OCI-LY7 (cell line): Measurements from ENCODE around the gene SHH. TPM values are rescaled to one million over a fixed set of nuclear protein-coding genes. Genes with fewer than 3 reads are reported as not detected.

Experiments
- BruUV-seq: library from RNA; stranded (reverse); fragments of 400-500 nt; replicated peaks from 2 replicates; lab custom pipeline; 2021; lab: Mats Ljungman, UMichigan
- CTCF ChIA-PET: fragments of 300-600 bp; sonication (Branson Sonifier 250); formaldehyde crosslinking; loops from one replicate; lab custom pipeline; 2022; ENCODE audit warnings: antibody characterized with exemption; ENCODE audit not compliant: unreplicated experiment; lab: Charles Lee
- POLR2A ChIA-PET: fragments of 300-600 bp; sonication (Branson Sonifier 250); formaldehyde crosslinking; loops from one replicate; lab custom pipeline; 2022; ENCODE audit warnings: antibody characterized with exemption; lab: Charles Lee
- DNase-seq: peaks from one replicate; pipeline ENCODE4 v3.0.0-alpha.2; 2015; ENCODE audit warnings: low spot score
- H2AFZ ChIP-seq: fragments of 200-600 bp; sonication (generic), shearing (Covaris generic); 2 replicates; pipeline ENCODE4 v1.6.1; 2014; ENCODE audit warnings: mild to moderate bottlenecking, antibody characterized with exemption, low read length, moderate library complexity
- H3K27ac ChIP-seq: fragments of 200-600 bp; sonication (generic); 2 replicates; pipeline ENCODE4 v1.5.1; 2014; ENCODE audit warnings: mixed run types, low read depth, mild to moderate bottlenecking, moderate library complexity, low read length, inconsistent platforms; ENCODE audit not compliant: poor library complexity, severe bottlenecking
- H3K36me3 ChIP-seq: fragments of 200-600 bp; sonication (generic); 2 replicates; pipeline ENCODE4 v1.6.1; 2014; ENCODE audit warnings: mild to moderate bottlenecking, antibody characterized with exemption, low read length, moderate library complexity, mixed read lengths; ENCODE audit not compliant: insufficient read depth
- H3K4me1 ChIP-seq: fragments of 200-600 bp; sonication (generic); 2 replicates; pipeline ENCODE4 v1.5.1; 2014; ENCODE audit warnings: mild to moderate bottlenecking, low read length; ENCODE audit not compliant: insufficient read depth, poor library complexity, severe bottlenecking
- H3K4me2 ChIP-seq: fragments of 200-600 bp; sonication (generic); 2 replicates; pipeline ENCODE4 v1.6.1; 2014; ENCODE audit warnings: mild to moderate bottlenecking, low read length
- H3K4me3 ChIP-seq: fragments of 200-600 bp; sonication (generic); 2 replicates; pipeline ENCODE4 v1.5.1; 2014; ENCODE audit warnings: mild to moderate bottlenecking, low read depth, low read length; ENCODE audit not compliant: poor library complexity, severe bottlenecking
- H3K79me2 ChIP-seq: fragments of 200-600 bp; sonication (generic); 2 replicates; pipeline ENCODE4 v1.6.1; 2016; ENCODE audit warnings: low read depth, mild to moderate bottlenecking, low read length, moderate library complexity, mixed read lengths; ENCODE audit not compliant: insufficient read depth
- H3K9me2 ChIP-seq: fragments of 200-600 bp; sonication (generic); 2 replicates; pipeline ENCODE4 v1.6.1; 2016; ENCODE audit warnings: mild to moderate bottlenecking, low read length, mixed read lengths; ENCODE audit not compliant: insufficient read depth
- H3K9me3 ChIP-seq: fragments of 200-600 bp; sonication (generic); 2 replicates; pipeline ENCODE4 v1.6.1; 2014; ENCODE audit warnings: mild to moderate bottlenecking, mixed run types, low read length, mixed read lengths
- H4K20me1 ChIP-seq: fragments of 200-600 bp; sonication (generic); 2 replicates; pipeline ENCODE4 v1.6.1; 2014; ENCODE audit warnings: mild to moderate bottlenecking, antibody characterized with exemption, low read length, moderate library complexity, mixed read lengths; ENCODE audit not compliant: insufficient read depth
- EZH2phosphoT487 ChIP-seq: fragments of 200-600 bp; sonication (generic); IDR thresholded peaks from 2 replicates; pipeline ENCODE4 v1.6.1; 2018; ENCODE audit warnings: low read depth, borderline replicate concordance, mild to moderate bottlenecking, mixed run types, antibody characterized with exemption, low read length, moderate library complexity, mixed read lengths
- intact Hi-C: fragments of 100-400 bp; cut with micrococcal nuclease; formaldehyde crosslinking; loops from one replicate; pipeline ENCODE4 v1.10.0; 2022; ENCODE audit not compliant: unreplicated experiment
- total RNA-seq, 2 experiments: library from RNA; depleted of rRNA in 1 of 2; stranded (reverse); fragments of >200 nt in 1 of 2; shearing (Covaris generic) in 1 of 2; gene quantifications; 2 replicates each; pipeline ENCODE4 v1.2.3, GENCODE V29; 2014 to 2022
- TF ChIP-seq, protein P1 (sequence below): fragments of 200-600 bp; sonication (generic); conservative IDR thresholded peaks from 2 replicates; pipeline ENCODE4 v1.5.1; 2014; ENCODE audit warnings: mild to moderate bottlenecking, antibody characterized with exemption, low read length, moderate library complexity, mixed read lengths

SHH gene
- total RNA-seq, 2 experiments from 2014 or later, result not detected

DNA sequence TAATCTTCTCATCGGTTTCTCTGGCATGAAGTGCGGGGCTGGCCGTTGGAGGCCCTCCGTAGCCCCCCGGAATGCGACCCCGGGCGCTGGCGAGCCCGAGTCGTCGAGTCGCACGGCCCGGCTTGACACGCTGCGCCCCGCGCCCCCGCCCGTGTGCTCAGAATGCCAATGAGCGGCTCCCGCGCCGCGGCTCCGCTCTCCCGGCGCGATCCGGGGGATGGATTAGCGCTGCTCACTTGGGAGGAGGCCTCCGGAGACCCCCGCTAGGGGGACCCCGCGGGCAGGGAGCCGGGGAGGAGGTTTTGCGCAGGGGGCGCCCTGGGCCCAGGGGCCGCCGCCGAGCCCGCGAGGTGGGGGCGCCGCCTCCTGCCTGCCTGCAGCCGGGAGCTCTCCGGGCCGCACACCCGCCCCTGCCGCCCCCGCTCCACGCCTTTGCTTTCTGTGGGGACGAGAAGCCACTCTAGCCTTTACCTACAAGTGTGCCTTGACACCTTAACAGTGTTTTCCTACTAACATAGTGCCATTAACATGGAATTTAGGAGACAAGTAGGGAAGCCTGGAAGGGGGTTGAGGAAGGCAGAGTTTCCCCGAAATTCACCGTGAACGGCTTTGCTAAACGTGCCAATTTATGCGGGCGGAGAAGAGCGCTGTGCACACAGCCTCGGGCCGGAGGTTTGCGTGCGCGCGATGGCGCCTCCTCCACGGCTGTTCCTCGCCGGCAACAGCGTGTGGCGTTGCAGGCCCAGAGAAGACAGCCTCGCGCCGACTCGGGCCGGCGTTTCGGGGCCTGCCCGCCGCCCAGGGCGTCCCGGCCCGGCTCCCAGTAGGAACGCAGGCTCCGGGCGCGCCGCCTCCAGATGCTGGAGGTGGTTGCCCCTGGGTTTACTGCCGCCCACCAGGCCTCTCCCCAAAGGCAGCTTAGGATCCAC is 7.1 kb downstream of the SHH start:
- ChIA-PET CTCF (no interaction called here), POLR2A (no interaction called here)
- no peaks in the 10 kb centered on the region for H4K20me1 ChIP-seq
- no peak for DNase-seq
- no peak overlapping the region for H3K4me2 ChIP-seq
- TF ChIP-seq, protein P1, sequence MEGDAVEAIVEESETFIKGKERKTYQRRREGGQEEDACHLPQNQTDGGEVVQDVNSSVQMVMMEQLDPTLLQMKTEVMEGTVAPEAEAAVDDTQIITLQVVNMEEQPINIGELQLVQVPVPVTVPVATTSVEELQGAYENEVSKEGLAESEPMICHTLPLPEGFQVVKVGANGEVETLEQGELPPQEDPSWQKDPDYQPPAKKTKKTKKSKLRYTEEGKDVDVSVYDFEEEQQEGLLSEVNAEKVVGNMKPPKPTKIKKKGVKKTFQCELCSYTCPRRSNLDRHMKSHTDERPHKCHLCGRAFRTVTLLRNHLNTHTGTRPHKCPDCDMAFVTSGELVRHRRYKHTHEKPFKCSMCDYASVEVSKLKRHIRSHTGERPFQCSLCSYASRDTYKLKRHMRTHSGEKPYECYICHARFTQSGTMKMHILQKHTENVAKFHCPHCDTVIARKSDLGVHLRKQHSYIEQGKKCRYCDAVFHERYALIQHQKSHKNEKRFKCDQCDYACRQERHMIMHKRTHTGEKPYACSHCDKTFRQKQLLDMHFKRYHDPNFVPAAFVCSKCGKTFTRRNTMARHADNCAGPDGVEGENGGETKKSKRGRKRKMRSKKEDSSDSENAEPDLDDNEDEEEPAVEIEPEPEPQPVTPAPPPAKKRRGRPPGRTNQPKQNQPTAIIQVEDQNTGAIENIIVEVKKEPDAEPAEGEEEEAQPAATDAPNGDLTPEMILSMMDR, result no peak
- no peak for TF ChIP-seq EZH2phosphoT487
- no TSS peak for BruUV-seq
- H3K9me3 ChIP-seq, result no peaks in the 10 kb centered on the region
- H3K79me2 ChIP-seq, result no peaks in the 10 kb centered on the region
- no peaks in the 10 kb centered on the region for H3K4me1 ChIP-seq
- H2AFZ ChIP-seq, result no peak overlapping the region
- intact Hi-C loops, result no loop called here
- no peak overlapping the region for H3K4me3 ChIP-seq
- H3K36me3 ChIP-seq, result no peaks in the 10 kb centered on the region
- H3K27ac ChIP-seq, result no peak overlapping the region
- no peaks in the 10 kb centered on the region for H3K9me2 ChIP-seq

- DNase-seq, result no peak
- no peak overlapping the region for H3K4me3 ChIP-seq
- H4K20me1 ChIP-seq, result no peaks in the 10 kb centered on the region
- no peak overlapping the region for H3K4me2 ChIP-seq
- ChIA-PET POLR2A (no interaction called here), CTCF (no interaction called here)
- no peaks in the 10 kb centered on the region for H3K9me2 ChIP-seq
- no peaks in the 10 kb centered on the region for H3K9me3 ChIP-seq
- no peaks in the 10 kb centered on the region for H3K36me3 ChIP-seq
- H3K4me1 ChIP-seq, result no peaks in the 10 kb centered on the region
- no TSS peak for BruUV-seq
- no peaks in the 10 kb centered on the region for H3K79me2 ChIP-seq
- intact Hi-C loops, result no loop called here
- no peak overlapping the region for H3K27ac ChIP-seq
- TF ChIP-seq, protein P1, result no peak
- no peak for TF ChIP-seq EZH2phosphoT487
- H2AFZ ChIP-seq, result no peak overlapping the region
Measured at GRCh38 chr7:155804431-155804831, 7.8 kb downstream of the SHH start.
